Left kidney (tissue), 2 donors: ENCODE data around the gene SH3YL1. TPM values are rescaled to one million over a fixed set of nuclear protein-coding genes. Genes with fewer than 3 reads are reported as not detected.

Source experiments
- DNase-seq: peaks from one replicate; pipeline ENCODE4 v3.0.0-alpha.2; 2013
- polyA plus RNA-seq: library from polyadenylated mRNA; unstranded; fragments of 120-200 nt; gene quantifications from one replicate; pipeline ENCODE4 v1.2.1, GENCODE V29; 2013; ENCODE audit not compliant: insufficient read length

The SH3YL1 gene
- polyA plus RNA-seq, 1 donor = 141 TPM

GRCh38 chr2:259789-260331 is 4.0 kb downstream of the SH3YL1 start:
- no peak for DNase-seq

- DNase-seq = no peak
Measured at GRCh38 chr2:258933-259332, 4.9 kb downstream of the SH3YL1 start.

- DNase-seq = no peak
Measured at GRCh38 chr2:257842-258241, 6.0 kb downstream of the SH3YL1 start.

GRCh38 chr2:257429-257828 is 6.4 kb downstream of the SH3YL1 start:
- no peak for DNase-seq

GRCh38 chr2:256094-256493 is 7.7 kb downstream of the SH3YL1 start:
- DNase-seq = no peak

- DNase-seq = no peak
Measured at GRCh38 chr2:255195-255594, 8.6 kb downstream of the SH3YL1 start.

- no peak for DNase-seq
Measured at GRCh38 chr2:254241-254640, 9.6 kb downstream of the SH3YL1 start.

- DNase-seq = no peak
Measured at GRCh38 chr2:253202-253638, 10.6 kb downstream of the SH3YL1 start.

- no peak for DNase-seq
Measured at GRCh38 chr2:252001-252602, 11.7 kb downstream of the SH3YL1 start.

- no peak for DNase-seq
Measured at GRCh38 chr2:249538-250042, 14.2 kb downstream of the SH3YL1 start.

GRCh38 chr2:248724-249123 is 15.1 kb downstream of the SH3YL1 start:
- DNase-seq = no peak

GRCh38 chr2:246489-247144 is 17.2 kb downstream of the SH3YL1 start:
- no peak for DNase-seq

- DNase-seq = no peak
Measured at GRCh38 chr2:244547-244946, 19.3 kb downstream of the SH3YL1 start.

- DNase-seq = no peak
Measured at GRCh38 chr2:238869-239268, 25.0 kb downstream of the SH3YL1 start.

- no peak for DNase-seq
Measured at GRCh38 chr2:238431-238830, 25.4 kb downstream of the SH3YL1 start.

GRCh38 chr2:237878-238277 is 26.0 kb downstream of the SH3YL1 start:
- DNase-seq = no peak

- no peak for DNase-seq
Measured at GRCh38 chr2:236993-237539, 26.8 kb downstream of the SH3YL1 start.

- no peak for DNase-seq
Measured at GRCh38 chr2:234421-234820, 29.4 kb downstream of the SH3YL1 start.

- no peak for DNase-seq
Measured at GRCh38 chr2:233030-233429, 30.8 kb downstream of the SH3YL1 start.

GRCh38 chr2:231521-232185 is 32.2 kb downstream of the SH3YL1 start:
- DNase-seq = no peak

- no peak for DNase-seq
Measured at GRCh38 chr2:228518-229278, 35.1 kb downstream of the SH3YL1 start.

- DNase-seq = no peak
Measured at GRCh38 chr2:228115-228514, 35.7 kb downstream of the SH3YL1 start.
